ENCODE data around the gene AK8. TPM values are rescaled to one million over a fixed set of nuclear protein-coding genes. Genes with fewer than 3 reads are reported as not detected.

The AK8 gene
- total RNA-seq, result 0.16 TPM in 1 of 2 replicates, not detected in the other

- intact Hi-C loops (cut with micrococcal nuclease), result loop anchor here (1.0 to 10.0 kb wide), 3 partner anchors 66 to 801 kb away; partner anchors contain the start of genes GTF3C4, MED27 and TSC1
These were observed at the start of gene AK8 for GRCh38 chr9:132877824-132878694. TSS of gene AK8 (minus strand) at chr9:132878284. CDS start at chr9:132878255, 29 bp downstream.

- intact Hi-C loops (cut with micrococcal nuclease), result no loop called here
These were observed 49.6 kb upstream of the AK8 start for GRCh38 chr9:132927704-132928103.

GRCh38 chr9:132923346-132923902 is 45.3 kb upstream of the AK8 start:
- intact Hi-C loops (cut with micrococcal nuclease), result no loop called here

GRCh38 chr9:132919614-132920268 is 41.7 kb upstream of the AK8 start:
- intact Hi-C loops (cut with micrococcal nuclease), result no loop called here

GRCh38 chr9:132914924-132915323 is 36.8 kb upstream of the AK8 start:
- intact Hi-C loops (cut with micrococcal nuclease), result no loop called here

- intact Hi-C loops (cut with micrococcal nuclease), result no loop called here
These were observed 34.0 kb upstream of the AK8 start for GRCh38 chr9:132912131-132912530.

- intact Hi-C loops (cut with micrococcal nuclease), result no loop called here
These were observed 32.3 kb upstream of the AK8 start for GRCh38 chr9:132910376-132910775.

- intact Hi-C loops (cut with micrococcal nuclease), result no loop called here
These were observed 31.2 kb upstream of the AK8 start for GRCh38 chr9:132909311-132909710.

- intact Hi-C loops (cut with micrococcal nuclease), result no loop called here
These were observed 30.6 kb upstream of the AK8 start for GRCh38 chr9:132908635-132909034.

GRCh38 chr9:132905726-132906125 is 27.6 kb upstream of the AK8 start:
- intact Hi-C loops (cut with micrococcal nuclease), result no loop called here

GRCh38 chr9:132903574-132904492 is 25.7 kb upstream of the AK8 start:
- intact Hi-C loops (cut with micrococcal nuclease), result loop anchor here (2.0 to 5.0 kb wide), 2 partner anchors 397 to 493 kb away; partner anchors contain the start of gene CFAP77

- intact Hi-C loops (cut with micrococcal nuclease), result loop anchor here (2.0 to 5.0 kb wide), 2 partner anchors 395 to 491 kb away; partner anchors contain the start of gene CFAP77
These were observed 24.1 kb upstream of the AK8 start for GRCh38 chr9:132901858-132902831.

GRCh38 chr9:132898051-132898450 is 20.0 kb upstream of the AK8 start:
- intact Hi-C loops (cut with micrococcal nuclease), result no loop called here

- intact Hi-C loops (cut with micrococcal nuclease), result no loop called here
These were observed 18.8 kb upstream of the AK8 start for GRCh38 chr9:132896906-132897305.

GRCh38 chr9:132896264-132896663 is 18.2 kb upstream of the AK8 start:
- intact Hi-C loops (cut with micrococcal nuclease), result no loop called here

GRCh38 chr9:132894862-132895835 is 17.1 kb upstream of the AK8 start:
- intact Hi-C loops (cut with micrococcal nuclease), result no loop called here

- intact Hi-C loops (cut with micrococcal nuclease), result no loop called here
These were observed 16.3 kb upstream of the AK8 start for GRCh38 chr9:132894346-132894745.

- intact Hi-C loops (cut with micrococcal nuclease), result no loop called here
These were observed 14.3 kb upstream of the AK8 start for GRCh38 chr9:132892400-132892799.

GRCh38 chr9:132888151-132888550 is 10.1 kb upstream of the AK8 start:
- intact Hi-C loops (cut with micrococcal nuclease), result no loop called here
